H9 (cell line): ENCODE results near the gene POTEM. TPM values are rescaled to one million over a fixed set of nuclear protein-coding genes. Genes with fewer than 3 reads are reported as not detected.
"Not testable (repeated sequence)": the region's sequence is repeated elsewhere in the genome, so short reads cannot be mapped to it uniquely, and the experiment has no call there.

Experiments
- DNase-seq: peaks from one replicate; pipeline ENCODE4 v3.0.0-alpha.2; 2017
- H2AFZ ChIP-seq: one replicate; pipeline ENCODE4 v1.6.1; 2013; ENCODE audit warnings: mild to moderate bottlenecking, low read length, control low read depth, moderate library complexity
- H2AK5ac ChIP-seq: 2 replicates; pipeline ENCODE4 v1.6.1; 2013; ENCODE audit warnings: low read length, control low read depth, mixed read lengths; ENCODE audit not compliant: insufficient read length
- H2BK120ac ChIP-seq: one replicate; pipeline ENCODE4 v1.6.1; 2013; ENCODE audit warnings: low read depth, mild to moderate bottlenecking, low read length, control low read depth, inconsistent platforms; ENCODE audit not compliant: poor library complexity, severe bottlenecking
- H2BK12ac ChIP-seq: 2 replicates; pipeline ENCODE4 v1.6.1; 2013; ENCODE audit warnings: low read length, control low read depth, mixed read lengths, low read depth; ENCODE audit not compliant: insufficient read length
- H2BK15ac ChIP-seq: 2 replicates; pipeline ENCODE4 v1.6.1; 2013; ENCODE audit warnings: low read depth, low read length, control low read depth
- H2BK20ac ChIP-seq: one replicate; pipeline ENCODE4 v1.6.1; 2013; ENCODE audit warnings: low read depth, mild to moderate bottlenecking, low read length, control low read depth, inconsistent platforms; ENCODE audit not compliant: poor library complexity, severe bottlenecking
- H2BK5ac ChIP-seq: 2 replicates; pipeline ENCODE4 v1.6.1; 2013; ENCODE audit warnings: low read length, control low read depth, mixed read lengths; ENCODE audit not compliant: insufficient read length
- H3K14ac ChIP-seq: 2 replicates; pipeline ENCODE4 v1.6.1; 2013; ENCODE audit warnings: low read length, control low read depth; ENCODE audit not compliant: insufficient read depth
- H3K18ac ChIP-seq: 2 replicates; pipeline ENCODE4 v1.6.1; 2013; ENCODE audit warnings: low read depth, mild to moderate bottlenecking, mixed read lengths, low read length, control low read depth; ENCODE audit not compliant: insufficient read length
- H3K23ac ChIP-seq: 2 replicates; pipeline ENCODE4 v1.6.1; 2013; ENCODE audit warnings: low read length, control low read depth, mixed read lengths, low read depth; ENCODE audit not compliant: insufficient read length
- H3K23me2 ChIP-seq: 2 replicates; pipeline ENCODE4 v1.6.1; 2013; ENCODE audit warnings: low read depth, mild to moderate bottlenecking, mixed read lengths, low read length, control low read depth; ENCODE audit not compliant: insufficient read length, poor library complexity, severe bottlenecking
- H3K27ac ChIP-seq: 2 replicates; pipeline ENCODE4 v1.5.1; 2013; ENCODE audit warnings: low read length, control low read depth, mixed read lengths, low read depth; ENCODE audit not compliant: insufficient read length
- H3K27me3 ChIP-seq: 2 replicates; pipeline ENCODE4 v1.6.1; 2013; ENCODE audit warnings: low read length, control low read depth, inconsistent platforms; ENCODE audit not compliant: insufficient read depth
- H3K4ac ChIP-seq: 2 replicates; pipeline ENCODE4 v1.6.1; 2013; ENCODE audit warnings: low read depth, mild to moderate bottlenecking, control low read depth, inconsistent platforms, low read length, moderate library complexity
- H3K4me1 ChIP-seq: 2 replicates; pipeline ENCODE4 v1.6.1; 2013; ENCODE audit warnings: low read length, control low read depth, inconsistent platforms; ENCODE audit not compliant: insufficient read depth
- H3K4me2 ChIP-seq: 2 replicates; pipeline ENCODE4 v1.6.1; 2013; ENCODE audit warnings: low read length, control low read depth, mixed read lengths; ENCODE audit not compliant: insufficient read length, insufficient read depth
- H3K56ac ChIP-seq: 2 replicates; pipeline ENCODE4 v1.6.1; 2013; ENCODE audit warnings: low read depth, mild to moderate bottlenecking, mixed read lengths, low read length, control low read depth; ENCODE audit not compliant: insufficient read length
- H3K79me1 ChIP-seq: 2 replicates; pipeline ENCODE4 v1.6.1; 2013; ENCODE audit warnings: low read depth, mild to moderate bottlenecking, moderate library complexity, low read length, control low read depth, inconsistent platforms; ENCODE audit not compliant: insufficient read depth, poor library complexity, severe bottlenecking
- H3K79me2 ChIP-seq: 2 replicates; pipeline ENCODE4 v1.6.1; 2013; ENCODE audit warnings: low read length, control low read depth, inconsistent platforms; ENCODE audit not compliant: insufficient read depth
- H3K9ac ChIP-seq: 2 replicates; pipeline ENCODE4 v1.6.1; 2013; ENCODE audit warnings: low read length, control low read depth, mixed read lengths; ENCODE audit not compliant: insufficient read length; ENCODE audit errors: extremely low read depth
- H3K9me3 ChIP-seq: one replicate; pipeline ENCODE4 v1.6.1; 2013; ENCODE audit warnings: low read depth, low read length, inconsistent platforms; ENCODE audit not compliant: control insufficient read depth
- H3T11ph ChIP-seq: one replicate; pipeline ENCODE4 v1.6.1; 2013; ENCODE audit warnings: mild to moderate bottlenecking, low read length, control low read depth, inconsistent platforms
- H4K20me1 ChIP-seq: one replicate; pipeline ENCODE4 v1.6.1; 2013; ENCODE audit not compliant: control insufficient read depth, insufficient read length, insufficient read depth
- H4K5ac ChIP-seq: 2 replicates; pipeline ENCODE4 v1.6.1; 2013; ENCODE audit warnings: low read depth, mild to moderate bottlenecking, mixed read lengths, low read length, control low read depth; ENCODE audit not compliant: insufficient read length
- H4K8ac ChIP-seq: replicated peaks from 2 replicates; pipeline ENCODE4 v1.6.1; 2013; ENCODE audit warnings: low read length, control low read depth, mixed read lengths, low read depth; ENCODE audit not compliant: insufficient read length
- H4K91ac ChIP-seq: 2 replicates; pipeline ENCODE4 v1.6.1; 2013; ENCODE audit warnings: low read depth, mild to moderate bottlenecking, moderate library complexity, mixed read lengths, low read length, control low read depth; ENCODE audit not compliant: insufficient read length
- H3K27ac Mint-ChIP-seq, 3 experiments: 2 replicates in 2 of 3; 3 replicates in 1 of 3; pipeline ENCODE4 v1.8.0; 2020 to 2021; ENCODE audit warnings: mixed read lengths in 3 of 3, mild to moderate bottlenecking in 1 of 3, moderate library complexity in 1 of 3
- H3K27me3 Mint-ChIP-seq: 2 replicates; pipeline ENCODE4 v1.8.0; 2021; ENCODE audit warnings: low read depth, mild to moderate bottlenecking, moderate library complexity, mixed read lengths
- H3K36me3 Mint-ChIP-seq, 3 experiments: 2 replicates in 2 of 3; 3 replicates in 1 of 3; pipeline ENCODE4 v1.8.0; 2020 to 2021; ENCODE audit warnings: low read depth in 3 of 3, mixed read lengths in 3 of 3; ENCODE audit not compliant: insufficient read depth in 1 of 3
- H3K4me1 Mint-ChIP-seq, 2 experiments: 2 replicates each; pipeline ENCODE4 v1.8.0; 2020; ENCODE audit warnings: mixed read lengths in 2 of 2
- H3K4me3 Mint-ChIP-seq, 2 experiments: 2 replicates in 1 of 2; 3 replicates in 1 of 2; pipeline ENCODE4 v1.8.0; 2020 to 2021; ENCODE audit warnings: mild to moderate bottlenecking in 2 of 2, mixed read lengths in 2 of 2, moderate library complexity in 1 of 2
- H3K9me3 Mint-ChIP-seq, 2 experiments: 2 replicates in 1 of 2; 3 replicates in 1 of 2; pipeline ENCODE4 v1.8.0; 2020; ENCODE audit warnings: mild to moderate bottlenecking in 2 of 2, mixed read lengths in 2 of 2, moderate library complexity in 1 of 2
- WGBS: extraction: QIAGEN DNeasy Blood & Tissue Kit; methylation state at CpG from one replicate; pipeline ENCODE4 v1.1.7; 2013; ENCODE audit warnings: missing lambda C conversion rate, low lambda C conversion rate, mixed read lengths; ENCODE audit not compliant: insufficient read length; ENCODE audit errors: extremely low coverage; 5-methylcytosine and 5-hydroxymethylcytosine counted together
- total RNA-seq: library from RNA; stranded (reverse); gene quantifications from 2 replicates; pipeline ENCODE4 v1.2.1, GENCODE V29; 2021

Gene POTEM
- total RNA-seq, 1 experiment from 2014 or later = not detected

- no CpG with 5 or more reads among the region's 6 CpGs for WGBS
- H4K20me1 ChIP-seq, H3K23ac ChIP-seq, H3K4ac ChIP-seq, H3K79me1 ChIP-seq, H3K9ac ChIP-seq, H2BK15ac ChIP-seq, H3K9me3 ChIP-seq, H3K27me3 Mint-ChIP-seq, H3K4me2 ChIP-seq, H3K14ac ChIP-seq, DNase-seq, H3K56ac ChIP-seq, H3K27me3 ChIP-seq, H4K91ac ChIP-seq, H3K27ac Mint-ChIP-seq, H2AK5ac ChIP-seq, H3K18ac ChIP-seq, H2BK5ac ChIP-seq, H2BK120ac ChIP-seq, H3K4me3 Mint-ChIP-seq, H3K23me2 ChIP-seq, H3K36me3 Mint-ChIP-seq, H3K4me1 Mint-ChIP-seq, H3T11ph ChIP-seq, H3K79me2 ChIP-seq, H2BK12ac ChIP-seq, H3K4me1 ChIP-seq, H2AFZ ChIP-seq, H2BK20ac ChIP-seq, H4K5ac ChIP-seq, H4K8ac ChIP-seq, H3K27ac ChIP-seq: not testable (repeated sequence)
- peaks cover 16 to 17% of the 10 kb centered on the region in 2 experiments for H3K9me3 Mint-ChIP-seq
Observed at GRCh38 chr14:18962143-18962542, 5.1 kb upstream of the POTEM start.

GRCh38 chr14:18963276-18963675, 4.0 kb upstream of the POTEM start:
- not testable (repeated sequence) for H3K23me2 ChIP-seq, H3K27me3 ChIP-seq, H2AFZ ChIP-seq, H3K27ac Mint-ChIP-seq, H4K5ac ChIP-seq, H2BK5ac ChIP-seq, H3K4me2 ChIP-seq, H2AK5ac ChIP-seq, H3K27me3 Mint-ChIP-seq, H4K91ac ChIP-seq, H3K4me1 Mint-ChIP-seq, H3K56ac ChIP-seq, H4K20me1 ChIP-seq, H3K36me3 Mint-ChIP-seq, H2BK20ac ChIP-seq, H3K18ac ChIP-seq, H4K8ac ChIP-seq, H3K4ac ChIP-seq, H3K79me2 ChIP-seq, H3K27ac ChIP-seq, H3K9me3 ChIP-seq, H3K4me1 ChIP-seq, H3K9ac ChIP-seq, H3K79me1 ChIP-seq, H2BK12ac ChIP-seq, H3K4me3 Mint-ChIP-seq, H3K14ac ChIP-seq, DNase-seq, H3K23ac ChIP-seq, H2BK15ac ChIP-seq, H2BK120ac ChIP-seq, H3T11ph ChIP-seq
- WGBS = no CpG with 5 or more reads among the region's 6 CpGs
- peaks cover 18% of the 10 kb centered on the region in 2 experiments for H3K9me3 Mint-ChIP-seq
